OCI-LY1 (cell line): Measurements from ENCODE around the gene SYNPO2.

Experiments used
- CTCF ChIP-seq: fragments of 200-600 bp; sonication (generic), shearing (Covaris generic); IDR thresholded peaks from 2 replicates; pipeline ENCODE4 v1.5.1; 2017; ENCODE audit warnings: mild to moderate bottlenecking, antibody characterized with exemption, low read length, moderate library complexity, mixed read lengths
- EZH2 ChIP-seq: fragments of 200-600 bp; sonication (generic), shearing (Covaris generic); IDR thresholded peaks from 2 replicates; pipeline ENCODE4 v1.8.0; 2017; ENCODE audit warnings: borderline replicate concordance, mixed run types, mild to moderate bottlenecking, antibody characterized with exemption, low read length, moderate library complexity, mixed read lengths

GRCh38 chr4:118839221-118839927 is 49.3 kb upstream of the SYNPO2 start:
- no peak for TF ChIP-seq CTCF
- TF ChIP-seq EZH2 = no peak
